Mucosa of descending colon (tissue), 3 donors: ENCODE data around the gene RAB3GAP1. TPM values are rescaled to one million over a fixed set of nuclear protein-coding genes. Genes with fewer than 3 reads are reported as not detected.

ENCODE experiments used
- ATAC-seq: fragments of 200-7000 bp; cut with Tn5 transposase; one replicate; pipeline ENCODE4 v1.9.1; 2020; ENCODE audit warnings: mild to moderate bottlenecking, moderate library complexity
- DNase-seq, 3 donors: peaks; one replicate each; pipeline ENCODE4 v3.0.0-alpha.2; 2020
- H3K36me3 ChIP-seq: fragments of 200-600 bp; one replicate; pipeline ENCODE4 v1.8.0; 2021; ENCODE audit warnings: low read depth, mild to moderate bottlenecking
- H3K4me1 ChIP-seq: fragments of 200-600 bp; one replicate; pipeline ENCODE4 v1.8.0; 2021; ENCODE audit warnings: low read depth, mild to moderate bottlenecking
- H3K4me3 ChIP-seq: fragments of 200-600 bp; one replicate; pipeline ENCODE4 v1.8.0; 2021; ENCODE audit warnings: mild to moderate bottlenecking
- H3K9me3 ChIP-seq: fragments of 200-600 bp; one replicate; pipeline ENCODE4 v1.8.0; 2021; ENCODE audit warnings: mild to moderate bottlenecking
- intact Hi-C, 2 donors: fragments of 100-400 bp; cut with DNase I in 1 of 2; cut with micrococcal nuclease in 1 of 2; formaldehyde crosslinking; loops; one replicate each; pipeline versions ENCODE4 v1.11.0 to v1.11.1; 2022; cut with DNase I, micrococcal nuclease
- total RNA-seq, 3 donors: library from RNA; stranded (reverse); fragmentation: NEBNext Ultra II Directional in 2 of 3; extraction: Animal tissue kit (Norgen Biotek cat#: 25700) in 2 of 3; gene quantifications; one replicate each; pipeline versions ENCODE4 v1.2.1 to v1.2.4, GENCODE V29; 2021 to 2023
- TF ChIP-seq, protein P1 (sequence below): fragments of 200-600 bp; IDR thresholded peaks from one replicate; pipeline ENCODE4 v1.8.0; 2022; ENCODE audit warnings: antibody characterized with exemption, mild to moderate bottlenecking
- donor health status: DM: no; HTN: no; CAD: no; lungs with moderate emphysema.
- donor health status: DM: no; HTN: no; CAD: no.
- donor health status: DM: no; HTN: yes; CAD: no.

The RAB3GAP1 gene
- total RNA-seq, 3 donors from 2014 or later = 37.5 to 60.1 (median 43.0) TPM

DNA sequence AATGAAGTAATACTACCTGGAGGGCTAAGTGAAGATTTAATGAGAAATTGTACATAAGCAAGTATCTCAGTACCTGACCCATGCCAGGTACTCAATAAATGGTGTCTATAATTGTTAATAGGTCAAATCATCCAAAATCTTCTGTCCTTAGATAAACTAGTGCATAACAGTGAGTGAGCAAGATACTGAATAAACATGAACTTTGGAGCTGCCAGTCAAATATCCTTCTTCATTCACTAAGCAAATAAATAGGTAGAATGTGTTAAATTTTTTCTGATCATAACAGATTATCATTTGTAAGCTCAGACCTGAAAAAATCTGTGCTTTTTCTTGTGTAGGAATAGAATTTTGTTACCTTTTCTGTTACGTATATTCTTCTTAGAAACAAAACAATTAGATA, 39.6 kb downstream of the RAB3GAP1 start:
- TF ChIP-seq, protein P1, sequence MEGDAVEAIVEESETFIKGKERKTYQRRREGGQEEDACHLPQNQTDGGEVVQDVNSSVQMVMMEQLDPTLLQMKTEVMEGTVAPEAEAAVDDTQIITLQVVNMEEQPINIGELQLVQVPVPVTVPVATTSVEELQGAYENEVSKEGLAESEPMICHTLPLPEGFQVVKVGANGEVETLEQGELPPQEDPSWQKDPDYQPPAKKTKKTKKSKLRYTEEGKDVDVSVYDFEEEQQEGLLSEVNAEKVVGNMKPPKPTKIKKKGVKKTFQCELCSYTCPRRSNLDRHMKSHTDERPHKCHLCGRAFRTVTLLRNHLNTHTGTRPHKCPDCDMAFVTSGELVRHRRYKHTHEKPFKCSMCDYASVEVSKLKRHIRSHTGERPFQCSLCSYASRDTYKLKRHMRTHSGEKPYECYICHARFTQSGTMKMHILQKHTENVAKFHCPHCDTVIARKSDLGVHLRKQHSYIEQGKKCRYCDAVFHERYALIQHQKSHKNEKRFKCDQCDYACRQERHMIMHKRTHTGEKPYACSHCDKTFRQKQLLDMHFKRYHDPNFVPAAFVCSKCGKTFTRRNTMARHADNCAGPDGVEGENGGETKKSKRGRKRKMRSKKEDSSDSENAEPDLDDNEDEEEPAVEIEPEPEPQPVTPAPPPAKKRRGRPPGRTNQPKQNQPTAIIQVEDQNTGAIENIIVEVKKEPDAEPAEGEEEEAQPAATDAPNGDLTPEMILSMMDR = no peak
- DNase-seq (no peak), ATAC-seq (peak; percentile 41)
- no peaks in the 10 kb centered on the region for H3K36me3 ChIP-seq
- H3K9me3 ChIP-seq = no peaks in the 10 kb centered on the region
- H3K4me3 ChIP-seq = no peak overlapping the region
- intact Hi-C loops = no loop called here
- H3K4me1 ChIP-seq = peaks cover 20% of the 10 kb centered on the region

DNA sequence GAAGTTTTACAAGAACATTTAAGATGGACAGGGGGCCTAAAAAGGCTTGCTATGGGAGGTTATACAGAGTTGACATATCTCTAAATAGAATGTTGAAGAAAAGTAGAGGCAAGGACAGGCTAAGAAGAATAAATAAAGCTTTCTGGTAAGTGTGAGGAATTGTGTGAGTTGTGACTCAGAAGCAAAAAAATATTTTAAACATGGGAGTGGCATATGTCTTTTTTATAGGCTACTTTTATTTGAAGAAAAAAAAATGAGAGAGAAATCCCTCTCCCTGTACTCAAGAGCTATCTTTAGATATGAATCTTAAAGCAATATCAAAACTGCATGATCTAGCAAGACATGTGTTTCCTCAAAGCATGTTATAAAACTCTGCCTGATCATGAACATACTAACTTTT, 41.1 kb downstream of the RAB3GAP1 start:
- peak; percentile 79 for ATAC-seq

GRCh38 chr2:135093670-135094330, 41.7 kb downstream of the RAB3GAP1 start:
- peak in 1 of 3 donors; percentile 14 for DNase-seq
- peak; percentile 92 for ATAC-seq
- H3K4me1 ChIP-seq = peaks cover 20% of the 10 kb centered on the region
- no peaks in the 10 kb centered on the region for H3K36me3 ChIP-seq
- H3K9me3 ChIP-seq = no peaks in the 10 kb centered on the region
- H3K4me3 ChIP-seq = no peak overlapping the region
- intact Hi-C loops = no loop called here
- TF ChIP-seq, protein P1 = no peak

More for the DNA sequence above, 41.1 kb downstream of the RAB3GAP1 start:
- no peak overlapping the region for H3K4me3 ChIP-seq
- intact Hi-C loops = no loop called here
- no peaks in the 10 kb centered on the region for H3K9me3 ChIP-seq
- peaks cover 20% of the 10 kb centered on the region for H3K4me1 ChIP-seq
- no peak for DNase-seq
- H3K36me3 ChIP-seq = no peaks in the 10 kb centered on the region
- TF ChIP-seq, protein P1 = no peak

- DNase-seq = no peak
- Histone ChIP-seq H3K4me1 (peaks cover 20% of the 10 kb centered on the region), H3K36me3 (no peaks in the 10 kb centered on the region), H3K4me3 (no peak overlapping the region), H3K9me3 (no peaks in the 10 kb centered on the region)
- no peak for ATAC-seq
- TF ChIP-seq, protein P1 = no peak
- intact Hi-C loops = no loop called here
Observed at GRCh38 chr2:135094508-135094907, 42.4 kb downstream of the RAB3GAP1 start.

DNA sequence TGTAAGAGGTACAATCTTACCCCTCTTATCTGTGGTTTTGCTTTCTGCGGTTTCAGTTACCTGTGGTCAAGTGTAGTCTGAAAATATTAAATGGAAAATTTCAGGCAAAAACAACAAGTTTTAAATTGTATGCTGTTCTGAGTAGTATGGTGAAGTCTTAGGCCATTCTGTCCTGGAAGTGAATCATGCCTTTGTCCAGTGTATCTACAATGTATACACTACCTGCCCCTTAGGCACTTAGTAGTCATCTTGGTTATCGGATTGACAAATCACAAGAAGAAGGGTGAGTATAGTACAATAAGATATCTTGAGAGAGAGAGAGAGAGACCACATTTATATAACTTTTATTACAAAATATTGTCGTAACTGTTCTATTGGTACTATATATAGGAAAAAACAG, 43.5 kb downstream of the RAB3GAP1 start:
- Histone ChIP-seq H3K4me1 (peaks cover 20% of the 10 kb centered on the region), H3K9me3 (no peaks in the 10 kb centered on the region), H3K4me3 (no peak overlapping the region), H3K36me3 (no peaks in the 10 kb centered on the region)
- intact Hi-C loops = no loop called here
- DNase-seq (no peak), ATAC-seq (no peak)
- TF ChIP-seq, protein P1 = no peak
